Stimulated activated naive CD8-positive, alpha-beta T cell treated with anti-CD3 and anti-CD28 coated beads, Interleukin-15, amount 100 ng/mL, for 72 hours (primary cell): ENCODE results near the gene ZNF300.
"Not testable (repeated sequence)": the region's sequence is repeated elsewhere in the genome, so short reads cannot be mapped to it uniquely, and the experiment has no call there.

Source experiments
- ATAC-seq: fragments of 150-1000 bp; cut with Tn5 transposase; 2 replicates; pipeline ENCODE4 v1.10.0; 2021; ENCODE audit warnings: mild to moderate bottlenecking, moderate library complexity
- DNase-seq, 2 donors: peaks; one replicate each; pipeline ENCODE4 v3.0.0; 2021 to 2022
- H3K27ac Mint-ChIP-seq, 2 donors: one replicate each; pipeline ENCODE4 v1.8.0; 2022; ENCODE audit warnings: mild to moderate bottlenecking in 2 of 2, mixed read lengths in 2 of 2, moderate library complexity in 2 of 2
- H3K27me3 Mint-ChIP-seq: one replicate; pipeline ENCODE4 v1.8.0; 2022; ENCODE audit warnings: mixed read lengths
- H3K4me1 Mint-ChIP-seq: one replicate; pipeline ENCODE4 v1.8.0; 2022; ENCODE audit warnings: mild to moderate bottlenecking, mixed read lengths
- H3K4me3 Mint-ChIP-seq, 2 donors: one replicate each; pipeline ENCODE4 v1.8.0; 2022; ENCODE audit warnings: mild to moderate bottlenecking in 2 of 2, mixed read lengths in 2 of 2, moderate library complexity in 1 of 2
- H3K9me3 Mint-ChIP-seq, 2 donors: one replicate each; pipeline ENCODE4 v1.8.0; 2022; ENCODE audit warnings: mixed read lengths in 2 of 2

Gene ZNF300

GRCh38 chr5:150856700-150857099, 48.1 kb downstream of the ZNF300 start:
- not testable (repeated sequence) for H3K27me3 Mint-ChIP-seq, H3K4me1 Mint-ChIP-seq, H3K4me3 Mint-ChIP-seq, ATAC-seq, DNase-seq, H3K27ac Mint-ChIP-seq
- H3K9me3 Mint-ChIP-seq: peaks cover 11 to 13% of the 10 kb centered on the region in 2 donors

DNA sequence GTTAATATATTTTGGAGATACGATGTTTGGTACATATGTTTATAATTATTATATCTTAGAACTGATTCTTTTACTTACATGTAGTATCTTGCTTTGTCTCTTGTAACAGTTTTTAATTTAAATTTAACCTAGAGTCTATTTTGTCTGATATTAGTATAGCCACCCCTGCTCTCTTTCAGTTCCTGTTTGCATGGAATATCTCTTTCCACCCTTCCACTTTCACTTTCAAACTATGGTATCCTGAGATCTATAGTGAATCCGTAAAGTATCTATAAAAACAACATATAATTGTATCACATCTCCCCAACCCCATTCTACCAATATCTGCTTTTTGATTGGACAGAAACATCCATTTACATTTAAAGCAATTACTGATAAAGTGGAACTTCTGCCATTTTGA, 51.2 kb downstream of the ZNF300 start:
- no peaks in the 10 kb centered on the region for H3K9me3 Mint-ChIP-seq
- H3K4me3 Mint-ChIP-seq: peak overlapping the region in 1 of 2 donors; percentile 24
- H3K27ac Mint-ChIP-seq: peak overlapping the region in 1 of 2 donors; percentile 5
- DNase-seq: no peak
- ATAC-seq: no peak
- H3K4me1 Mint-ChIP-seq: peaks cover 18% of the 10 kb centered on the region
- no peaks in the 10 kb centered on the region for H3K27me3 Mint-ChIP-seq

GRCh38 chr5:150851039-150851438, 53.7 kb downstream of the ZNF300 start:
- no peak overlapping the region for H3K27ac Mint-ChIP-seq
- ATAC-seq: no peak
- H3K27me3 Mint-ChIP-seq: no peaks in the 10 kb centered on the region

DNA sequence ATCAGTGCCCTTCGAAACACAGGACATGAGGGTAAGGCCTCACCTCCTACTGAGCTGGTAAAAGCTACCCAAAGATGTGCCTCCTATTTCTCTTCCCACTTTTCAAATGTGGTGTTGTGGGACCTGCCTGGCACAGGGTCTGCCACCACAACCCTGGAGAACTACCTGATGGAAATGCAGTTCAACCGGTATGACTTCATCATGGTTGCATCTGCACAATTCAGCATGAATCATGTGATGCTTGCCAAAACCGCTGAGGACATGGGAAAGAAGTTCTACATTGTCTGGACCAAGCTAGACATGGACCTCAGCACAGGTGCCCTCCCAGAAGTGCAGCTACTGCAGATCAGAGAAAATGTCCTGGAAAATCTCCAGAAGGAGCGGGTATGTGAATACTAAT, 56.5 kb downstream of the ZNF300 start:
- DNase-seq: no peak
- H3K9me3 Mint-ChIP-seq: no peaks in the 10 kb centered on the region
- H3K4me1 Mint-ChIP-seq: peaks cover 35% of the 10 kb centered on the region
- H3K27ac Mint-ChIP-seq: no peak overlapping the region
- ATAC-seq: no peak
- H3K4me3 Mint-ChIP-seq: no peak overlapping the region
- H3K27me3 Mint-ChIP-seq: no peaks in the 10 kb centered on the region

More at GRCh38 chr5:150851039-150851438, 53.7 kb downstream of the ZNF300 start:
- no peaks in the 10 kb centered on the region for H3K9me3 Mint-ChIP-seq
- no peak overlapping the region for H3K4me3 Mint-ChIP-seq
- peaks cover 40% of the 10 kb centered on the region for H3K4me1 Mint-ChIP-seq
- no peak for DNase-seq

DNA sequence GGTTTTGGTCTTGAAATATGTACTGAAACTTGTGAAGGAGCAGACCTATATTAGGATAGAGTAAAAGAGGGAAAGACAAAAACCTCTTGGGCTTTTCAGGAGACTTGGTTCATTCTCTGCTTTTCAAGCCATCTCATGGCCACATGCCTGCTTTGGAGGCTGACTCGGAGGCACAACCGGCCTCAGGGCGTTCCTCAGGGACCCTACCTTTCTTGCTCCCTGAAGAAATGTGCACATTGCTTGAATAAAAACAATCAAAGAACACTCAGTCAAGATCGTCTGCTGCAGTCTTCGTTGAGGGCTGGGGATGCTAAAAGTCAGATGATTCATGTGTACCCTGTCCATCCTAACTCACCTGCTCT, 57.5 kb downstream of the ZNF300 start:
- Mint-ChIP-seq H3K27ac (peak overlapping the region in 1 of 2 donors; percentile 98), H3K27me3 (no peaks in the 10 kb centered on the region), H3K9me3 (no peaks in the 10 kb centered on the region), H3K4me3 (peak overlapping the region in 1 of 2 donors; percentile 86), H3K4me1 (peaks cover 35% of the 10 kb centered on the region)
- no peak for ATAC-seq
- no peak for DNase-seq

DNA sequence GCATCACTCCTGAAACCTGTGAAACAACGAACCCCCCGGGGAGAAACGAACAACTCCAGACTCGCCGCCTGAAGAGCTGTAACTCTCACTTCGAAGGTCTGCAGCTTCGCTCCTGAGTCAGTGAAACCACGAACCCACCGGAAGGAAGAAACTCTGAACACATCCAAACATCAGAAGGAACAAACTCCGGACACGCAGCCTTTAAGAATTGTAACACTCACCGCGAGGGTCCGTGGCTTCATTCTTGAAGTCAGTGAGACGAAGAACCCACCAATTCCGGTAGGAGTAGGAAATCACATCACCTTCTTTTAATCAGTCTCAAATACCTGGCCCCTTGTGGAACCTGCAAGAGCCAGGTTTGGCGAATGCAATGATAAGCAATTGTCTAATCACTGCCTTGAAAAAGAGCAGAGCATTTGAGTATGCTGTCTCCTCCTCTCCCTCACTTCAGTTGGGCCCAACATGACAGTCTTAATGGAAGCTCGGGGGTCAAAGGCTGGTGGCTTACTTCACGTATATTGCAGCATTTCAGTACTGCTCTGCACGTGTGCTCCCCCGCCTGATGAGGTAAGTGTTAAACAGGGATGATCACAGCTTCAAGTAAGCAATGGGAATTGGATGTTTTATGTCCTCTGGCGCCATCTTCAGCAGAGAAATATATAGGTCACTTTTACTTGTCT, 58.0 kb downstream of the ZNF300 start:
- Mint-ChIP-seq H3K27ac (peak overlapping the region; percentile 98), H3K4me1 (peaks cover 35% of the 10 kb centered on the region), H3K9me3 (no peaks in the 10 kb centered on the region), H3K27me3 (no peaks in the 10 kb centered on the region), H3K4me3 (peak overlapping the region; percentile 79 to 86)
- ATAC-seq: peak; percentile 94
- DNase-seq: peak; percentile 70 to 76

DNA sequence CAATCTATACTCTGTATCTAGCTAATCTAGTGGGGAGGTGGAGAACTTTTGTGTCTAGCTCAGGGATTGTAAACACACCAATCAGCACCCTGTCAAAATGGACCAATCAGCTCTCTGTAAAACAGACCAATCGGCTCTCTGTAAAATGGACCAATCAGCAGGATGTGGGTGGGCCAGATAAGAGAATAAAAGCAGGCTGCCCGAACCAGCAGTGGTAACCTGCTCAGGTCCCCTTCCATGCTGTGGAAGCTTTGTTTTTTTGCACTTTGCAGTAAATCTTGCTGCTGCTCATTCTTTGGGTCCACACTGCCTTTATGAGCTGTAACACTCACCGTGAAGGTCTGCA, 58.5 kb downstream of the ZNF300 start, which contains the start of gene IRGM:
TSS of gene IRGM (plus strand) at position 214 of the 346 bp plus-strand sequence. CDS start 1,603 bp downstream, outside the sequence.
- H3K27me3 Mint-ChIP-seq, H3K9me3 Mint-ChIP-seq, DNase-seq: not testable (repeated sequence)
- peak within 1 kb of the TSS; percentile 98 for H3K27ac Mint-ChIP-seq
- peaks cover 35% of the 10 kb centered on the region for H3K4me1 Mint-ChIP-seq
- ATAC-seq: peak; percentile 45
- H3K4me3 Mint-ChIP-seq: peak within 1 kb of the TSS; percentile 79 to 86

DNA sequence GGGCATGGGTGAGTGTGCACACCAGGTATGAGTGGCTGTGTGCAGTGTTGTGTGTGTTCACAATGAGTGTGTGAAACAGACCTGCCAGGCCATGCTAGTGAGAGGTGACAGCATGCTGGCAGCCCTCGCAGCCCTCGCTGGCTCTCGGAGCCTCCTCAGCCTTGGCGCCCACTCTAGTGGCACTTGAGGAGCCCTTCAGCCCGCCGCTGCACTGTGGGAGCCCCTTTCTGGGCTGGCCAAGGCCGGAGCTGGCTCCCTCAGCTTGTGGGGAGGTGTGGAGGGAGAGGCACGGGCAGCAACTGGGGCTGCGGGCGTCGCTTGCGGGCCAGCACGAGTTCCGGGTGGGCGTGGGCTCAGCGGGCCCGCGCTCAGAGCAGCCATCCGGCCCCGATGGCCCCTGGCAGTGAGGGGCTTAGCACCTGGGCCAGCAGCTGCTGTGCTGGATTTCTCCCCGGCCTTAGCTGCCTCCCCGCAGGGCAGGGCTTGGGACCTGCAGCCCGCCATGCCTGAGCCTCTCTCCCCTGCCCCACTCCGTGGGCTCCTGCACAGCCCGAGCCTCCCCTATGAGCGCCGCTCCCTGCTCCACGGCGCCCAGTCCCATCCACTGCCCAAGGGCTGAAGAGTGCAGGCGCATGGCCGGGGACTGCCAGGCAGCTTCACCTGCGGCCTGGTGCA, 59.5 kb downstream of the ZNF300 start:
- H3K27ac Mint-ChIP-seq, H3K9me3 Mint-ChIP-seq, DNase-seq, ATAC-seq, H3K27me3 Mint-ChIP-seq, H3K4me3 Mint-ChIP-seq: not testable (repeated sequence)
- peaks cover 29% of the 10 kb centered on the region for H3K4me1 Mint-ChIP-seq
